Dedifferentiated amniotic fluid mesenchymal stem cell (primary cell): ENCODE data around the gene COPB2.

Source experiments
- DNase-seq: peaks from one replicate; pipeline ENCODE4 v3.0.0-alpha.2; 2016; ENCODE audit errors: extremely low spot score

Gene COPB2

DNA sequence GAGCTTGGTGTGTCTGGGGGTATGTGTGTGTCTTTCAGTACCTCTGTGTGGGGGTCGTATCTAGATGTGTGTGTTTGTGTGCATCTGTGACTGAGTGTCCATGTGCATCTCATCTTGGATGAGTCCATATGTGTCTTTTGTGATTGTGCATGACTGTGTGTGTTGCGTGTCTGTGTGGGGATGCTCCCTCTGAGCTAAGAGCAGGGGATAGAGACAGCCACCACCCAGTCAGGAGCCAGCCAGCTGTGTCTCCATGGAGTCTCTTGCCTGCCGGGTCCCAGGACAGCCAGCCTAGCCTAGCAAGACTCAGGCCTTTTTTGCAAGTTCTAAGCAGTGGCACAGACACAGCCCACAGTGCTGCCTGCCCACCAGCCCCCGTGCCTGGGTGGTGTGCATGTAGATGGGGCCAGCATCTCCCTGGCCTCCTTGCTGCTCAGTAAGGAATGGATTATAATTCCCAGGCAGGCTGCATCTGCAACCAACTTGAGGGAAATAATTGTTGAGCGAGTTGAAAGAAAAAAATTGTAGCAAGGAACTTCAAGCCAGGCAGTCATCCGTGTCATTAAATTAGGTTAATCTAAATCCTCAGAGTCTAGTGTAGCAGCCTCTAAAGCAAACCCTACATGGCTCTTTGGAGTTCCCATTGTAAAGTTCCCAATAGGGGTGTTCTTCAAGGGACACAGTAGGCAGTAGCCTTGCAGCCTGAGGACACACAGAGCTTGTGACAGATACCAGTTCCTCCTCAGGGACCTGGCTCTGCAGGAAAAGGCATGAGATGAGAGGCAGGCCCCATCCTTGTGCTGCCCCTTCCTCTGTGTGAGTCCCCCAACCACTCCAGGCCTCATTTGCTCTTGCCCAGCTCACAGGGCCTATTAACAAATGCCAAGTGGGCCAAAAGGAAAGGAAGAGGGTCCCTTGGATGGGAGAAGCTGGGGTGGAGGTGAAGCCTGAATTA lies 81.6 kb downstream of the COPB2 start:
- DNase-seq = no peak
